ENCODE measurements around the gene ZNF575. TPM values are rescaled to one million over a fixed set of nuclear protein-coding genes. Genes with fewer than 3 reads are reported as not detected.

Gene ZNF575
- total and polyA plus RNA-seq, 4 donors, result 0.08 to 1.0 (median 0.49) TPM

DNA sequence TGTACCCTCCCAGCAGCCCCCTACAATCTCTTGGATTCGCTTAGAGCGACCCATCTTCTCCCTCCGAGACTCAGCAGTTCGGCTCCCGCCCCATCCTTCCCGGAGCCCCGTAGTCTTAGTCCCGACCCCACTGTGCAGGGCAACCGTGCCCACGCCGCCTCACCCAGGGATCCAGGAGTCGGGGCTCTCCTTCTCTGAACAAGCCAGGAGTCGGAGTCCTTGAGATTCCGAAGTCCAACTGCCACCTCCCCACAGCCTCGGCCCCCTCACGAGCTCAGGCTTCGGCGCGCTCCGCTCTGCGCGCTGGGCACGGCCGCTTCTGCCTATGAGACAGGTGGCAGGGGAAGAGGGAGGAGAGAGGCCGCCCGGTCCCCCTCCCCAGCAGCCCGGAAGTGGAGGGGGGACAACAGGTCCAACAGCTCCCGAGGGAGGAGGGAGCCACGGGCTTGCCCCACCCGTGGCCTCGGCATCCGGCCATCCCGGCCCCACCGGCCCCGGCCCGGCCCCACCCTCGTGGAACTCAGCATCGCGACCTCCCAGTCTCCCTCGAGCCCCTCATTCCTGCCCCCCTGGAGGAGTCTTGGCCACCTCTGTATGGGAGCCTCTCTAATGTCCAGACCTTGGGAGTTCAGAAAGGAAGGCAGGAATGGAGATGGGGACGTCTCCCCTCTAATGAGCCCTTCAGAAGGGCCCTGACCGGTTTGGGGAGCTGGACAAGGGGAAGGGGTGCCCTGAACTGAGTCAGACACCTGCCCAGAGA lies 28.4 kb upstream of the ZNF575 start, which contains the start of gene PHLDB3:
Gene PHLDB3, minus strand, starts transcription at position 321 of the 760 bp plus-strand sequence. CDS start 628 bp downstream, outside the sequence.
- H3K36me3 ChIP-seq (ENCODE audit: control insufficient read depth in 4 of 4, insufficient read depth in 3 of 4, low read depth in 1 of 4, low read length in 3 of 4), result peaks cover 0 to 11% (median 5%) of the 10 kb centered on the region in 4 donors
- H3K9ac ChIP-seq (ENCODE audit: low read depth in 1 of 2, low read length in 2 of 2), result peak within 1 kb of the TSS; percentile 74 to 77
- H3K27ac ChIP-seq (ENCODE audit: low read depth in 1 of 2, low read length in 2 of 2), result peak within 1 kb of the TSS; percentile 91 to 95
- no peaks in the 10 kb centered on the region for H3K9me3 ChIP-seq (ENCODE audit: control insufficient read depth in 4 of 4, low read length in 3 of 4)
- 5% methylated on average over 42 of the region's 42 CpGs for WGBS
- H3K27me3 ChIP-seq (ENCODE audit: control insufficient read depth in 4 of 4, insufficient read depth in 4 of 4, low read length in 3 of 4), result no peaks in the 10 kb centered on the region
- H3K4me1 ChIP-seq (ENCODE audit: control insufficient read depth in 4 of 4, insufficient read depth in 4 of 4, low read length in 3 of 4), result peaks cover 7 to 36% (median 18%) of the 10 kb centered on the region in 4 donors
- TF ChIP-seq RAD21 (IDR thresholded peaks at IDR 0.05), result no peak
- TF ChIP-seq HNF4A (conservative IDR thresholded peaks at IDR 0.05), result no peak
- TF ChIP-seq SP1 (IDR thresholded peaks at IDR 0.05), result no peak
- no peak for TF ChIP-seq GABPA (IDR thresholded peaks at IDR 0.05 in 1 of 2, conservative IDR thresholded peaks at IDR 0.05 in 1 of 2)
- no peak for TF ChIP-seq HNF4G (IDR thresholded peaks at IDR 0.05)
- TF ChIP-seq RXRA (IDR thresholded peaks at IDR 0.05), result no peak
- no peak for TF ChIP-seq EGR1 (IDR thresholded peaks at IDR 0.05; ENCODE audit: low read depth in 2 of 2)
- TF ChIP-seq JUND (IDR thresholded peaks at IDR 0.05), result no peak
- no peak for TF ChIP-seq NR2F2 (IDR thresholded peaks at IDR 0.05)
- no peak for TF ChIP-seq ATF3 (IDR thresholded peaks at IDR 0.05)
- TF ChIP-seq YY1 (IDR thresholded peaks at IDR 0.05), result no peak
- no peak for DNase-seq (ENCODE audit: low spot score)
- H3K4me3 ChIP-seq (ENCODE audit: low read depth in 1 of 3, low read length in 3 of 3), result peak within 1 kb of the TSS; percentile 73 to 93 (median 80)

DNA sequence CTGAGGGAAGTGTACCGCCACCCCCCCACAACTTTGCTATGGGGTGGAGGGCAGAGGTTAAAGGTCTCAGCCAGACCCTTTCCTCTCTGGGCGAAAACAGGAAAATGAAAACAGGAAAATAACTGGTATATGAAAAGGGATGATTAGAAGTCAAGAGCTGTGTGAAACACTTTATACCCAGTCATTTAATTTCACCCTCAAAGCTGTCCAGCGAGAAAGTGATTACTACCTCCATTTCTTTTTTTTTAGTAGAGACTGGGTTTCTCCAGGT lies 27.9 kb upstream of the ZNF575 start:
- no peaks in the 10 kb centered on the region for H3K27me3 ChIP-seq (ENCODE audit: control insufficient read depth in 4 of 4, insufficient read depth in 4 of 4, low read length in 3 of 4)
- WGBS, result 79% methylated on average over 3 of the region's 3 CpGs
- TF ChIP-seq FOXA2 (IDR thresholded peaks at IDR 0.05) (no peak), ZBTB33 (IDR thresholded peaks at IDR 0.05) (no peak), ATF3 (IDR thresholded peaks at IDR 0.05) (no peak), TAF1 (conservative IDR thresholded peaks at IDR 0.05) (no peak), RXRA (IDR thresholded peaks at IDR 0.05) (no peak), GABPA (IDR thresholded peaks at IDR 0.05 in 1 of 2, conservative IDR thresholded peaks at IDR 0.05 in 1 of 2) (no peak), FOXA1 (IDR thresholded peaks at IDR 0.05) (no peak), HNF4A (conservative IDR thresholded peaks at IDR 0.05) (no peak), CTCF (IDR thresholded peaks at IDR 0.05; ENCODE audit: low read depth, low read length, missing input control) (no peak), YY1 (IDR thresholded peaks at IDR 0.05) (no peak), REST (IDR thresholded peaks at IDR 0.05) (no peak), HNF4G (IDR thresholded peaks at IDR 0.05) (no peak), RAD21 (IDR thresholded peaks at IDR 0.05) (no peak), JUND (IDR thresholded peaks at IDR 0.05) (no peak), EGR1 (IDR thresholded peaks at IDR 0.05; ENCODE audit: low read depth in 2 of 2) (no peak), SP1 (IDR thresholded peaks at IDR 0.05) (no peak)
- TF ChIP-seq, protein P1, sequence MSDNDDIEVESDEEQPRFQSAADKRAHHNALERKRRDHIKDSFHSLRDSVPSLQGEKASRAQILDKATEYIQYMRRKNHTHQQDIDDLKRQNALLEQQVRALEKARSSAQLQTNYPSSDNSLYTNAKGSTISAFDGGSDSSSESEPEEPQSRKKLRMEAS (IDR thresholded peaks at IDR 0.05), result no peak
- peaks cover 6 to 32% (median 16%) of the 10 kb centered on the region in 4 donors for H3K4me1 ChIP-seq (ENCODE audit: control insufficient read depth in 4 of 4, insufficient read depth in 4 of 4, low read length in 3 of 4)
- peak overlapping the region; percentile 14 to 91 for H3K27ac ChIP-seq (ENCODE audit: low read depth in 1 of 2, low read length in 2 of 2)
- no peaks in the 10 kb centered on the region for H3K9me3 ChIP-seq (ENCODE audit: control insufficient read depth in 4 of 4, low read length in 3 of 4)
- no peak for DNase-seq (ENCODE audit: low spot score)
- no peak overlapping the region for H3K4me3 ChIP-seq (ENCODE audit: low read depth in 1 of 3, low read length in 3 of 3)
- H3K36me3 ChIP-seq (ENCODE audit: control insufficient read depth in 4 of 4, insufficient read depth in 3 of 4, low read depth in 1 of 4, low read length in 3 of 4), result peaks cover 0 to 14% (median 9%) of the 10 kb centered on the region in 4 donors
- no peak overlapping the region for H3K9ac ChIP-seq (ENCODE audit: low read depth in 1 of 2, low read length in 2 of 2)
